Fibroblast of pulmonary artery (primary cell): ENCODE measurements around the gene KIAA1755.

Experiments
- DNase-seq: peaks from one replicate; pipeline ENCODE4 v3.0.0-alpha.2; 2010; ENCODE audit warnings: low read depth
- H3K4me3 ChIP-seq: replicated peaks from 2 replicates; pipeline ENCODE4 v1.5.1; 2011; ENCODE audit warnings: low read depth, mild to moderate bottlenecking, control low read depth, low read length, moderate library complexity
- CTCF ChIP-seq: IDR thresholded peaks from 2 replicates; pipeline ENCODE4 v1.5.1; 2011; ENCODE audit warnings: mild to moderate bottlenecking, control low read depth, low read length, inconsistent platforms; ENCODE audit errors: missing control alignments

The KIAA1755 gene

GRCh38 chr20:38181971-38182370, 78.6 kb downstream of the KIAA1755 start:
- H3K4me3 ChIP-seq: no peak overlapping the region
- TF ChIP-seq CTCF: no peak
- no peak for DNase-seq

- no peak for TF ChIP-seq CTCF
- no peak overlapping the region for H3K4me3 ChIP-seq
- DNase-seq: no peak
These were observed 79.2 kb downstream of the KIAA1755 start for GRCh38 chr20:38181207-38181801.

GRCh38 chr20:38180781-38181180, 79.8 kb downstream of the KIAA1755 start:
- TF ChIP-seq CTCF: no peak
- DNase-seq: no peak
- H3K4me3 ChIP-seq: no peak overlapping the region

GRCh38 chr20:38179846-38180245, 80.7 kb downstream of the KIAA1755 start:
- no peak overlapping the region for H3K4me3 ChIP-seq
- DNase-seq: no peak
- no peak for TF ChIP-seq CTCF

GRCh38 chr20:38178581-38178980, 82.0 kb downstream of the KIAA1755 start:
- DNase-seq: no peak
- no peak for TF ChIP-seq CTCF
- H3K4me3 ChIP-seq: no peak overlapping the region

GRCh38 chr20:38178065-38178491, 82.5 kb downstream of the KIAA1755 start:
- no peak for TF ChIP-seq CTCF
- no peak for DNase-seq
- no peak overlapping the region for H3K4me3 ChIP-seq

- no peak overlapping the region for H3K4me3 ChIP-seq
- no peak for DNase-seq
- TF ChIP-seq CTCF: no peak
These were observed 83.3 kb downstream of the KIAA1755 start for GRCh38 chr20:38177201-38177600.
